ENCODE results near the gene PRR13. TPM values are rescaled to one million over a fixed set of nuclear protein-coding genes. Genes with fewer than 3 reads are reported as not detected.
A peak's percentile ranks its signal among the peaks of the same experiment; 100 is the strongest.

Gene PRR13
- total and polyA plus RNA-seq, 8 donors, result 41.3 to 106 (median 70.6) TPM

- DNase-seq, result no peak
These were observed 44.6 kb downstream of the PRR13 start for GRCh38 chr12:53485955-53486735.

GRCh38 chr12:53486736-53487487 is 45.4 kb downstream of the PRR13 start:
- H3K36me3 ChIP-seq, result peaks cover 0 to 12% (median under 1%) of the 10 kb centered on the region in 3 donors
- FAIRE-seq (no peak), DNase-seq (no peak), ATAC-seq (no peak)
- no peaks in the 10 kb centered on the region for H3K4me1 ChIP-seq
- no peaks in the 10 kb centered on the region for H3K27me3 ChIP-seq
- intact Hi-C loops (cut with DNase I), result no loop called here
- no peak overlapping the region for H3K27ac ChIP-seq
- WGBS, 2 donors, result 81 to 86% methylated on average over 17 of the region's 17 CpGs
- H3K4me3 ChIP-seq, result no peak overlapping the region
- H3K9me3 ChIP-seq, result no peaks in the 10 kb centered on the region
- TF ChIP-seq CTCF (IDR thresholded peaks at IDR 0.05), result no peak

More at GRCh38 chr12:53485955-53486735, 44.6 kb downstream of the PRR13 start:
- FAIRE-seq (no peak), ATAC-seq (no peak)
- TF ChIP-seq CTCF (IDR thresholded peaks at IDR 0.05), result no peak
- H3K36me3 ChIP-seq, result peaks cover 0 to 16% (median 8%) of the 10 kb centered on the region in 3 donors
- H3K4me3 ChIP-seq, result no peak overlapping the region
- intact Hi-C loops (cut with DNase I), result no loop called here
- no peaks in the 10 kb centered on the region for H3K9me3 ChIP-seq
- no peaks in the 10 kb centered on the region for H3K27me3 ChIP-seq
- 95% methylated on average over 10 of the region's 10 CpGs for WGBS, 2 donors
- H3K27ac ChIP-seq, result no peak overlapping the region
- H3K4me1 ChIP-seq, result no peaks in the 10 kb centered on the region

- intact Hi-C loops (cut with DNase I), result no loop called here
- Histone ChIP-seq H3K9me3 (no peaks in the 10 kb centered on the region), H3K27me3 (no peaks in the 10 kb centered on the region), H3K4me1 (peaks cover 5 to 13% (median 8%) of the 10 kb centered on the region in 3 donors), H3K4me3 (no peak overlapping the region), H3K36me3 (peaks cover 0 to 12% (median 0%) of the 10 kb centered on the region in 3 donors), H3K27ac (no peak overlapping the region)
- ATAC-seq, result no peak
- WGBS, 2 donors, result 92 to 94% methylated on average over 5 of the region's 5 CpGs
- TF ChIP-seq CTCF (IDR thresholded peaks at IDR 0.05), result no peak
- DNase-seq, result peak in 1 of 6 donors; percentile 28
- FAIRE-seq, result no peak
These were observed 47.8 kb downstream of the PRR13 start for GRCh38 chr12:53489242-53489864.

- 54 to 56% methylated on average over 20 of the region's 20 CpGs for WGBS, 2 donors
- ATAC-seq (peak in 2 of 4 donors; percentile 0 to 1), FAIRE-seq (no peak), DNase-seq (peak in 1 of 6 donors; percentile 58)
- Histone ChIP-seq H3K4me3 (peak overlapping the region in 3 of 4 donors; percentile 11 to 63 (median 48)), H3K4me1 (peaks cover 5 to 20% (median 8%) of the 10 kb centered on the region in 3 donors), H3K27ac (peak overlapping the region; percentile 63 to 82 (median 76)), H3K9me3 (no peaks in the 10 kb centered on the region), H3K36me3 (no peaks in the 10 kb centered on the region), H3K27me3 (no peaks in the 10 kb centered on the region)
- intact Hi-C loops (cut with DNase I), result no loop called here
- no peak for TF ChIP-seq CTCF (IDR thresholded peaks at IDR 0.05)
These were observed 50.7 kb downstream of the PRR13 start for GRCh38 chr12:53492188-53492587.
